Stimulated activated effector memory CD8-positive, alpha-beta T cell treated with anti-CD3 and anti-CD28 coated beads, Interleukin-12 subunit alpha, Interleukin-12 subunit beta, amount 100 ng/mL, for 72 hours (primary cell): ENCODE data around the gene STARD13.

Source experiments
- ATAC-seq: fragments of 150-1000 bp; cut with Tn5 transposase; 2 replicates; pipeline ENCODE4 v1.10.0; 2021
- DNase-seq, 2 donors: peaks; one replicate each; pipeline ENCODE4 v3.0.0; 2021 to 2022; ENCODE audit warnings: low spot score in 2 of 2
- H3K27ac Mint-ChIP-seq: one replicate; pipeline ENCODE4 v1.8.0; 2022; ENCODE audit warnings: mild to moderate bottlenecking, mixed read lengths
- H3K36me3 Mint-ChIP-seq: one replicate; pipeline ENCODE4 v1.8.0; 2022; ENCODE audit warnings: mild to moderate bottlenecking, mixed read lengths
- H3K4me1 Mint-ChIP-seq: one replicate; pipeline ENCODE4 v1.8.0; 2022; ENCODE audit warnings: mixed read lengths
- H3K4me3 Mint-ChIP-seq: one replicate; pipeline ENCODE4 v1.8.0; 2022; ENCODE audit warnings: mild to moderate bottlenecking, mixed read lengths
- H3K9me3 Mint-ChIP-seq: one replicate; pipeline ENCODE4 v1.8.0; 2022; ENCODE audit warnings: mixed read lengths

STARD13 gene

GRCh38 chr13:33316890-33317289, 31.3 kb upstream of the STARD13 start:
- Mint-ChIP-seq H3K4me3 (no peak overlapping the region), H3K36me3 (no peaks in the 10 kb centered on the region), H3K9me3 (peaks cover 7% of the 10 kb centered on the region), H3K4me1 (no peaks in the 10 kb centered on the region), H3K27ac (no peak overlapping the region)
- ATAC-seq (no peak), DNase-seq (no peak)

GRCh38 chr13:33313504-33313903, 27.9 kb upstream of the STARD13 start:
- H3K4me1 Mint-ChIP-seq = no peaks in the 10 kb centered on the region
- DNase-seq = no peak
- no peak overlapping the region for H3K27ac Mint-ChIP-seq
- H3K9me3 Mint-ChIP-seq = peaks cover 7% of the 10 kb centered on the region
- ATAC-seq = no peak
- H3K4me3 Mint-ChIP-seq = no peak overlapping the region
- H3K36me3 Mint-ChIP-seq = no peaks in the 10 kb centered on the region

- no peak overlapping the region for H3K4me3 Mint-ChIP-seq
These were observed 27.3 kb upstream of the STARD13 start for GRCh38 chr13:33312861-33313212.

GRCh38 chr13:33312150-33312860, 26.8 kb upstream of the STARD13 start:
- Mint-ChIP-seq H3K36me3 (no peaks in the 10 kb centered on the region), H3K4me3 (no peak overlapping the region), H3K27ac (no peak overlapping the region), H3K4me1 (no peaks in the 10 kb centered on the region), H3K9me3 (peaks cover 6% of the 10 kb centered on the region)
- ATAC-seq = no peak
- no peak for DNase-seq

More at GRCh38 chr13:33312861-33313212, 27.3 kb upstream of the STARD13 start:
- Mint-ChIP-seq H3K27ac (no peak overlapping the region), H3K4me1 (no peaks in the 10 kb centered on the region), H3K9me3 (peaks cover 7% of the 10 kb centered on the region), H3K36me3 (no peaks in the 10 kb centered on the region)
- ATAC-seq (no peak), DNase-seq (no peak)

GRCh38 chr13:33311040-33311439, 25.5 kb upstream of the STARD13 start:
- DNase-seq (no peak), ATAC-seq (no peak)
- peaks cover 2% of the 10 kb centered on the region for H3K9me3 Mint-ChIP-seq
- no peaks in the 10 kb centered on the region for H3K36me3 Mint-ChIP-seq
- H3K27ac Mint-ChIP-seq = no peak overlapping the region
- no peaks in the 10 kb centered on the region for H3K4me1 Mint-ChIP-seq
- no peak overlapping the region for H3K4me3 Mint-ChIP-seq

- Mint-ChIP-seq H3K27ac (no peak overlapping the region), H3K36me3 (no peaks in the 10 kb centered on the region), H3K4me3 (no peak overlapping the region), H3K9me3 (peaks cover 2% of the 10 kb centered on the region), H3K4me1 (no peaks in the 10 kb centered on the region)
- DNase-seq (no peak), ATAC-seq (no peak)
These were observed 24.9 kb upstream of the STARD13 start for GRCh38 chr13:33310245-33311038.

- DNase-seq (no peak), ATAC-seq (no peak)
- no peaks in the 10 kb centered on the region for H3K36me3 Mint-ChIP-seq
- no peaks in the 10 kb centered on the region for H3K4me1 Mint-ChIP-seq
- H3K27ac Mint-ChIP-seq = no peak overlapping the region
- H3K9me3 Mint-ChIP-seq = peaks cover 2% of the 10 kb centered on the region
- no peak overlapping the region for H3K4me3 Mint-ChIP-seq
These were observed 23.3 kb upstream of the STARD13 start for GRCh38 chr13:33308863-33309262.

- Mint-ChIP-seq H3K4me3 (no peak overlapping the region), H3K9me3 (peaks cover 2% of the 10 kb centered on the region), H3K36me3 (no peaks in the 10 kb centered on the region), H3K27ac (no peak overlapping the region), H3K4me1 (no peaks in the 10 kb centered on the region)
- DNase-seq (no peak), ATAC-seq (no peak)
These were observed 22.3 kb upstream of the STARD13 start for GRCh38 chr13:33307843-33308242.

- Mint-ChIP-seq H3K36me3 (no peaks in the 10 kb centered on the region), H3K4me3 (no peak overlapping the region), H3K9me3 (peaks cover 2% of the 10 kb centered on the region)
These were observed 18.5 kb upstream of the STARD13 start for GRCh38 chr13:33303855-33304597.

GRCh38 chr13:33299626-33300025, 14.1 kb upstream of the STARD13 start:
- no peaks in the 10 kb centered on the region for H3K36me3 Mint-ChIP-seq
- H3K4me1 Mint-ChIP-seq = no peaks in the 10 kb centered on the region
- H3K9me3 Mint-ChIP-seq = no peaks in the 10 kb centered on the region
- no peak overlapping the region for H3K27ac Mint-ChIP-seq
- H3K4me3 Mint-ChIP-seq = no peak overlapping the region
- DNase-seq (no peak), ATAC-seq (no peak)

More at GRCh38 chr13:33303855-33304597, 18.5 kb upstream of the STARD13 start:
- H3K27ac Mint-ChIP-seq = no peak overlapping the region
- DNase-seq (no peak), ATAC-seq (no peak)
- no peaks in the 10 kb centered on the region for H3K4me1 Mint-ChIP-seq

GRCh38 chr13:33296793-33297425, 11.4 kb upstream of the STARD13 start:
- ATAC-seq (no peak), DNase-seq (no peak)
- H3K4me3 Mint-ChIP-seq = no peak overlapping the region
- no peaks in the 10 kb centered on the region for H3K4me1 Mint-ChIP-seq
- H3K36me3 Mint-ChIP-seq = no peaks in the 10 kb centered on the region
- no peaks in the 10 kb centered on the region for H3K9me3 Mint-ChIP-seq
- no peak overlapping the region for H3K27ac Mint-ChIP-seq

GRCh38 chr13:33292712-33293111, 7.2 kb upstream of the STARD13 start:
- Mint-ChIP-seq H3K4me3 (no peak overlapping the region), H3K27ac (peak overlapping the region; percentile 20), H3K36me3 (no peaks in the 10 kb centered on the region), H3K4me1 (no peaks in the 10 kb centered on the region), H3K9me3 (no peaks in the 10 kb centered on the region)
- ATAC-seq (no peak), DNase-seq (no peak)

GRCh38 chr13:33290421-33290965, 4.9 kb upstream of the STARD13 start:
- H3K4me3 Mint-ChIP-seq = no peak overlapping the region
- no peak overlapping the region for H3K27ac Mint-ChIP-seq
- DNase-seq (no peak), ATAC-seq (peak; percentile 50)
- H3K9me3 Mint-ChIP-seq = no peaks in the 10 kb centered on the region
- peaks cover 8% of the 10 kb centered on the region for H3K4me1 Mint-ChIP-seq
- H3K36me3 Mint-ChIP-seq = no peaks in the 10 kb centered on the region

GRCh38 chr13:33289966-33290365, 4.4 kb upstream of the STARD13 start:
- no peaks in the 10 kb centered on the region for H3K9me3 Mint-ChIP-seq
- no peak overlapping the region for H3K27ac Mint-ChIP-seq

More at GRCh38 chr13:33289966-33290365, 4.4 kb upstream of the STARD13 start:
- Mint-ChIP-seq H3K36me3 (no peaks in the 10 kb centered on the region), H3K4me1 (peaks cover 10% of the 10 kb centered on the region), H3K4me3 (no peak overlapping the region)
- DNase-seq (no peak), ATAC-seq (no peak)
